Neural cell (in vitro differentiated cells): Measurements from ENCODE around the gene PHLDA1. TPM values are rescaled to one million over a fixed set of nuclear protein-coding genes. Genes with fewer than 3 reads are reported as not detected.

ENCODE experiments used
- H2AFZ ChIP-seq: fragments of 200-600, 300-800 bp; sonication (generic), shearing (Covaris generic); 2 replicates; pipeline ENCODE4 v1.6.0; 2014; ENCODE audit warnings: low read depth, mild to moderate bottlenecking, antibody characterized with exemption, low read length, moderate library complexity
- H3F3A ChIP-seq: fragments of 200-600 bp; shearing (Covaris generic); 2 replicates; pipeline ENCODE4 v1.6.1; 2016; ENCODE audit warnings: mild to moderate bottlenecking, moderate library complexity, mixed read lengths, antibody characterized with exemption, low read length; ENCODE audit not compliant: insufficient read depth, poor library complexity, severe bottlenecking
- H3K27ac ChIP-seq: fragments of 200-600, 300-800 bp; sonication (generic), shearing (Covaris generic); 2 replicates; pipeline ENCODE4 v1.5.1; 2014; ENCODE audit warnings: mild to moderate bottlenecking, low read length, moderate library complexity
- H3K27me3 ChIP-seq: fragments of 300-800, 200-600 bp; sonication (generic), shearing (Covaris generic); 2 replicates; pipeline ENCODE4 v1.6.0; 2014; ENCODE audit warnings: mild to moderate bottlenecking, low read depth, low read length, moderate library complexity; ENCODE audit not compliant: insufficient read depth
- H3K36me3 ChIP-seq: fragments of 300-800, 200-600 bp; sonication (generic), shearing (Covaris generic); 2 replicates; pipeline ENCODE4 v1.5.1; 2014; ENCODE audit warnings: mild to moderate bottlenecking, antibody characterized with exemption, low read length, moderate library complexity; ENCODE audit not compliant: insufficient read depth
- H3K4me2 ChIP-seq: fragments of 300-800, 200-600 bp; sonication (generic), shearing (Covaris generic); 2 replicates; pipeline ENCODE4 v1.6.0; 2014; ENCODE audit warnings: mild to moderate bottlenecking, low read length
- H3K4me3 ChIP-seq: fragments of 300-800, 200-600 bp; sonication (generic), shearing (Covaris generic); 2 replicates; pipeline ENCODE4 v1.5.1; 2014; ENCODE audit warnings: mild to moderate bottlenecking, low read length, moderate library complexity
- H3K79me2 ChIP-seq: fragments of 200-600 bp; shearing (Covaris generic); replicated peaks from 2 replicates; pipeline ENCODE4 v1.6.0; 2014; ENCODE audit warnings: mild to moderate bottlenecking, low read length, moderate library complexity; ENCODE audit not compliant: insufficient read depth
- H3K9ac ChIP-seq: fragments of 300-800, 200-600 bp; sonication (generic), shearing (Covaris generic); 2 replicates; pipeline ENCODE4 v1.6.1; 2016; ENCODE audit warnings: mild to moderate bottlenecking, low read length, mixed read lengths
- H3K9me2 ChIP-seq: fragments of 200-600 bp; shearing (Covaris generic); 2 replicates; pipeline ENCODE4 v1.6.1; 2016; ENCODE audit warnings: mild to moderate bottlenecking, low read length, mixed read lengths; ENCODE audit not compliant: insufficient read depth
- H3K9me3 ChIP-seq: fragments of 200-600, 300-800 bp; sonication (generic), shearing (Covaris generic); 2 replicates; pipeline ENCODE4 v1.6.1; 2016; ENCODE audit warnings: mild to moderate bottlenecking, mixed run types, low read length, moderate library complexity, mixed read lengths
- H4K20me1 ChIP-seq: fragments of 200-600 bp; shearing (Covaris generic); 2 replicates; pipeline ENCODE4 v1.6.1; 2016; ENCODE audit warnings: mild to moderate bottlenecking, mixed run types; ENCODE audit not compliant: insufficient read depth
- CTCF ChIP-seq: fragments of 450-650 bp; IDR thresholded peaks from 2 replicates; pipeline ENCODE4 v1.5.1; 2014; ENCODE audit warnings: antibody characterized with exemption, mild to moderate bottlenecking, moderate library complexity; ENCODE audit not compliant: poor library complexity, severe bottlenecking
- EP300 ChIP-seq: fragments of 450-650 bp; conservative IDR thresholded peaks from 2 replicates; pipeline ENCODE4 v1.6.1; 2014; ENCODE audit warnings: antibody characterized with exemption, mild to moderate bottlenecking, moderate library complexity; ENCODE audit not compliant: poor library complexity, severe bottlenecking
- EZH2 ChIP-seq: fragments of 200-600, 300-800 bp; shearing (Covaris generic), sonication (generic); IDR thresholded peaks from 2 replicates; pipeline ENCODE4 v1.6.1; 2014; ENCODE audit warnings: antibody characterized with exemption, low read length, borderline replicate concordance, mild to moderate bottlenecking; ENCODE audit not compliant: insufficient read depth, poor library complexity, severe bottlenecking
- MXI1 ChIP-seq: fragments of 450-650 bp; conservative IDR thresholded peaks from 2 replicates; pipeline ENCODE4 v1.6.1; 2014; ENCODE audit warnings: antibody characterized with exemption, mild to moderate bottlenecking; ENCODE audit not compliant: poor library complexity, severe bottlenecking
- POLR2AphosphoS5 ChIP-seq: IDR thresholded peaks from 2 replicates; pipeline ENCODE4 v1.6.1; 2012
- RAD21 ChIP-seq: fragments of 450-650 bp; conservative IDR thresholded peaks from 2 replicates; pipeline ENCODE4 v1.6.1; 2014; ENCODE audit warnings: antibody characterized with exemption, mild to moderate bottlenecking, moderate library complexity
- REST ChIP-seq: IDR thresholded peaks from 2 replicates; pipeline ENCODE4 v1.6.1; 2012; ENCODE audit warnings: borderline replicate concordance
- SMC3 ChIP-seq: fragments of 450-650 bp; conservative IDR thresholded peaks from 2 replicates; pipeline ENCODE4 v1.6.1; 2014; ENCODE audit warnings: antibody characterized with exemption, mild to moderate bottlenecking, moderate library complexity; ENCODE audit not compliant: poor library complexity
- TAF1 ChIP-seq: IDR thresholded peaks from 2 replicates; pipeline ENCODE4 v1.6.1; 2012; ENCODE audit warnings: low read depth
- polyA plus RNA-seq: library from polyadenylated mRNA; depleted of rRNA; stranded (reverse); fragments of >200 nt; gene quantifications from 2 replicates; pipeline ENCODE4 v1.2.3, GENCODE V29; 2014

The PHLDA1 gene
- polyA plus RNA-seq, 1 donor from 2014 or later, result 8.5 TPM

GRCh38 chr12:76041406-76041805 lies 9.8 kb upstream of the PHLDA1 start:
- H3K9me3 ChIP-seq, result no peaks in the 10 kb centered on the region
- no peak overlapping the region for H2AFZ ChIP-seq
- H3K4me2 ChIP-seq, result no peak overlapping the region
- no peaks in the 10 kb centered on the region for H4K20me1 ChIP-seq
- no peak overlapping the region for H3K4me3 ChIP-seq
- no peaks in the 10 kb centered on the region for H3K79me2 ChIP-seq
- H3K27me3 ChIP-seq, result no peaks in the 10 kb centered on the region
- no peaks in the 10 kb centered on the region for H3K9me2 ChIP-seq
- H3F3A ChIP-seq, result no peaks in the 10 kb centered on the region
- TF ChIP-seq EZH2 (no peak), RAD21 (no peak), EP300 (no peak), CTCF (no peak), MXI1 (no peak), REST (no peak)
- H3K9ac ChIP-seq, result no peak overlapping the region
- no peaks in the 10 kb centered on the region for H3K36me3 ChIP-seq
- no peak overlapping the region for H3K27ac ChIP-seq

GRCh38 chr12:76040461-76040860 lies 8.9 kb upstream of the PHLDA1 start:
- Histone ChIP-seq H3K4me3 (no peak overlapping the region), H3K36me3 (no peaks in the 10 kb centered on the region), H2AFZ (no peak overlapping the region), H3F3A (no peaks in the 10 kb centered on the region), H3K27me3 (no peaks in the 10 kb centered on the region), H3K9me3 (no peaks in the 10 kb centered on the region), H4K20me1 (no peaks in the 10 kb centered on the region), H3K4me2 (no peak overlapping the region), H3K27ac (no peak overlapping the region), H3K9me2 (no peaks in the 10 kb centered on the region), H3K9ac (no peak overlapping the region), H3K79me2 (no peaks in the 10 kb centered on the region)
- no peak for TF ChIP-seq POLR2AphosphoS5
- TF ChIP-seq CTCF, result no peak
- TF ChIP-seq MXI1, result no peak
- TF ChIP-seq EP300, result no peak
- TF ChIP-seq REST, result no peak
- no peak for TF ChIP-seq RAD21
- TF ChIP-seq TAF1, result no peak
- no peak for TF ChIP-seq EZH2
- no peak for TF ChIP-seq SMC3
